ENCODE measurements around the gene CAMK1G.

Gene CAMK1G

GRCh38 chr1:209657140-209657879 lies 73.8 kb downstream of the CAMK1G start:
- no peaks in the 10 kb centered on the region for H3K9me2 ChIP-seq (replicated peaks; ENCODE audit: insufficient read depth, low read length)
- H3K9ac ChIP-seq (ENCODE audit: low read length), result no peak overlapping the region
- no peak overlapping the region for H3K4me2 ChIP-seq (ENCODE audit: low read depth, low read length, poor library complexity, severe bottlenecking)
- no peaks in the 10 kb centered on the region for H3K79me2 ChIP-seq (ENCODE audit: insufficient read depth, low read length)
- H3K27me3 ChIP-seq (ENCODE audit: low read length), result no peaks in the 10 kb centered on the region
- no peaks in the 10 kb centered on the region for H3F3A ChIP-seq (ENCODE audit: insufficient read depth)
- H2AFZ ChIP-seq (ENCODE audit: low read depth, low read length, severe bottlenecking), result no peak overlapping the region
- H3K4me3 ChIP-seq (ENCODE audit: insufficient read depth, low read length, poor library complexity, severe bottlenecking), result no peak overlapping the region
- no peak overlapping the region for H3K27ac ChIP-seq (ENCODE audit: low read depth, low read length)
- H4K20me1 ChIP-seq (ENCODE audit: low read depth, low read length), result no peaks in the 10 kb centered on the region
- TF ChIP-seq CTCF (IDR thresholded peaks at IDR 0.05; ENCODE audit: insufficient read depth, low read length, poor library complexity, severe bottlenecking) (no peak), EZH2phosphoT487 (conservative IDR thresholded peaks at IDR 0.05; ENCODE audit: low read length) (no peak)
- no peaks in the 10 kb centered on the region for H3K36me3 ChIP-seq (ENCODE audit: low read length)
- no peaks in the 10 kb centered on the region for H3K9me3 ChIP-seq (ENCODE audit: insufficient read depth, low read length)

- Histone ChIP-seq H3K36me3 (ENCODE audit: low read length) (no peaks in the 10 kb centered on the region), H3K9me3 (ENCODE audit: insufficient read depth, low read length) (no peaks in the 10 kb centered on the region), H3F3A (ENCODE audit: insufficient read depth) (no peaks in the 10 kb centered on the region), H3K27me3 (ENCODE audit: low read length) (no peaks in the 10 kb centered on the region), H3K4me2 (ENCODE audit: low read depth, low read length, poor library complexity, severe bottlenecking) (no peak overlapping the region), H3K9ac (ENCODE audit: low read length) (no peak overlapping the region), H3K4me3 (ENCODE audit: insufficient read depth, low read length, poor library complexity, severe bottlenecking) (no peak overlapping the region), H3K79me2 (ENCODE audit: insufficient read depth, low read length) (no peaks in the 10 kb centered on the region), H2AFZ (ENCODE audit: low read depth, low read length, severe bottlenecking) (no peak overlapping the region), H3K27ac (ENCODE audit: low read depth, low read length) (no peak overlapping the region), H4K20me1 (ENCODE audit: low read depth, low read length) (no peaks in the 10 kb centered on the region), H3K9me2 (replicated peaks; ENCODE audit: insufficient read depth, low read length) (no peaks in the 10 kb centered on the region)
- TF ChIP-seq EZH2phosphoT487 (conservative IDR thresholded peaks at IDR 0.05; ENCODE audit: low read length) (no peak), CTCF (IDR thresholded peaks at IDR 0.05; ENCODE audit: insufficient read depth, low read length, poor library complexity, severe bottlenecking) (no peak)
Measured at GRCh38 chr1:209657918-209658317, 74.4 kb downstream of the CAMK1G start.

- Histone ChIP-seq H3K9ac (ENCODE audit: low read length) (no peak overlapping the region), H2AFZ (ENCODE audit: low read depth, low read length, severe bottlenecking) (no peak overlapping the region), H3K9me3 (ENCODE audit: insufficient read depth, low read length) (no peaks in the 10 kb centered on the region), H3K4me3 (ENCODE audit: insufficient read depth, low read length, poor library complexity, severe bottlenecking) (no peak overlapping the region), H3K36me3 (ENCODE audit: low read length) (no peaks in the 10 kb centered on the region), H3K27ac (ENCODE audit: low read depth, low read length) (no peak overlapping the region), H3F3A (ENCODE audit: insufficient read depth) (no peaks in the 10 kb centered on the region), H3K9me2 (replicated peaks; ENCODE audit: insufficient read depth, low read length) (no peaks in the 10 kb centered on the region), H4K20me1 (ENCODE audit: low read depth, low read length) (no peaks in the 10 kb centered on the region), H3K79me2 (ENCODE audit: insufficient read depth, low read length) (no peaks in the 10 kb centered on the region), H3K27me3 (ENCODE audit: low read length) (no peaks in the 10 kb centered on the region), H3K4me2 (ENCODE audit: low read depth, low read length, poor library complexity, severe bottlenecking) (no peak overlapping the region)
- TF ChIP-seq EZH2phosphoT487 (conservative IDR thresholded peaks at IDR 0.05; ENCODE audit: low read length) (no peak), CTCF (IDR thresholded peaks at IDR 0.05; ENCODE audit: insufficient read depth, low read length, poor library complexity, severe bottlenecking) (no peak)
Measured at GRCh38 chr1:209659909-209660308, 76.4 kb downstream of the CAMK1G start.
